A549 (cell line): ENCODE measurements around the gene KAT2B. TPM values are rescaled to one million over a fixed set of nuclear protein-coding genes. Genes with fewer than 3 reads are reported as not detected.

ENCODE experiments used
- ATAC-seq, 2 experiments: fragments of 200-7000 bp in 1 of 2; fragments of >200 bp in 1 of 2; cut with Nextera tagmentation in 1 of 2; cut with Tn5 transposase in 1 of 2; 3 replicates each; pipeline versions ENCODE4 v1.8.0 to v1.9.1; 2018 to 2020; ENCODE audit warnings: mild to moderate bottlenecking in 1 of 2, moderate library complexity in 1 of 2
- CTCF ChIA-PET: fragments of 300-600 bp; sonication (Branson Sonifier 250); formaldehyde crosslinking; extraction: SDS; loops from one replicate; lab custom pipeline; 2021; ENCODE audit warnings: antibody characterized with exemption, inconsistent platforms; lab: Yijun Ruan, JAX
- POLR2A ChIA-PET: fragments of 350-600 bp; formaldehyde crosslinking; extraction: SDS; loops from one replicate; lab custom pipeline; 2021; ENCODE audit warnings: antibody characterized with exemption, inconsistent platforms; lab: Yijun Ruan, JAX
- DNase-seq, 2 experiments: peaks; one replicate each; pipeline versions ENCODE4 v3.0.0 to v3.0.0-alpha.2; 2011 to 2016; ENCODE audit warnings: low read depth in 1 of 2, low spot score in 1 of 2
- FAIRE-seq: peaks from 2 replicates; lab custom pipeline; 2011; peaks lifted over from hg19 to GRCh38; lab: Jason Lieb, UNC
- H3K27ac ChIP-seq, 2 experiments: fragments of >200 bp; sonication (Bioruptor Twin); formaldehyde crosslinking; 3 replicates each; pipeline ENCODE4 v1.5.1; 2016 to 2017
- H3K4me1 ChIP-seq: fragments of >200 bp; sonication (Bioruptor Twin); formaldehyde crosslinking; 3 replicates; pipeline ENCODE4 v1.6.1; 2016
- H3K4me2 ChIP-seq: fragments of >200 bp; sonication (Bioruptor Twin); formaldehyde crosslinking; 3 replicates; pipeline ENCODE4 v1.6.1; 2016
- H3K4me3 ChIP-seq: fragments of >200 bp; sonication (Bioruptor Twin); formaldehyde crosslinking; 3 replicates; pipeline ENCODE4 v1.5.1; 2016
- H3K9me3 ChIP-seq: fragments of >200 bp; sonication (Bioruptor Twin); formaldehyde crosslinking; 3 replicates; pipeline ENCODE4 v1.6.1; 2016
- CBX2 ChIP-seq: fragments of 200-600 bp; sonication (generic); IDR thresholded peaks from 2 replicates; pipeline ENCODE4 v1.6.1; 2016; ENCODE audit warnings: low read depth, mild to moderate bottlenecking, borderline replicate concordance
- CBX8 ChIP-seq: fragments of 200-600 bp; sonication (generic); IDR thresholded peaks from 2 replicates; pipeline ENCODE4 v1.6.1; 2016
- CEBPB ChIP-seq, 2 experiments: fragments of >200 bp in 1 of 2; sonication (Bioruptor Twin) in 1 of 2; formaldehyde crosslinking in 1 of 2; IDR thresholded peaks; 2 replicates each; pipeline ENCODE4 v1.6.1; 2012 to 2016
- CHD2 ChIP-seq: fragments of 150-350 bp; IDR thresholded peaks from 2 replicates; pipeline ENCODE4 v1.6.1; 2014; ENCODE audit warnings: low read length; ENCODE audit not compliant: partially characterized antibody
- E2F6 ChIP-seq: IDR thresholded peaks from 2 replicates; pipeline ENCODE4 v1.6.1; 2012; ENCODE audit warnings: low read depth, borderline replicate concordance
- EP300 ChIP-seq, 2 experiments: fragments of >200 bp; sonication (Bioruptor Twin); formaldehyde crosslinking; IDR thresholded peaks; 2 replicates in 1 of 2; 3 replicates in 1 of 2; pipeline ENCODE4 v1.6.1; 2016 to 2017
- ESRRA ChIP-seq: fragments of 150-350 bp; IDR thresholded peaks from 2 replicates; pipeline ENCODE4 v1.6.1; 2014; ENCODE audit warnings: mild to moderate bottlenecking, low read length, borderline replicate concordance
- FOSL2 ChIP-seq, 2 experiments: fragments of 450-650 bp in 1 of 2; fragments of >200 bp in 1 of 2; sonication (Bioruptor Twin) in 1 of 2; formaldehyde crosslinking; IDR thresholded peaks; 2 replicates each; pipeline versions ENCODE4 v1.5.0 to v1.6.1; 2016 to 2020; ENCODE audit warnings: mild to moderate bottlenecking in 1 of 2, moderate library complexity in 1 of 2
- FOXS1 ChIP-seq: fragments of 250-450 bp; sonication (Bioruptor Pico); IDR thresholded peaks from 2 replicates; pipeline ENCODE4 v1.5.0; 2020; ENCODE audit warnings: mild to moderate bottlenecking, moderate library complexity
- GATA3 ChIP-seq: IDR thresholded peaks from 2 replicates; pipeline ENCODE4 v1.6.1; 2012; ENCODE audit warnings: borderline replicate concordance
- HES2 ChIP-seq: fragments of >200 bp; sonication (Bioruptor Twin); formaldehyde crosslinking; IDR thresholded peaks from 2 replicates; pipeline ENCODE4 v1.6.1; 2016
- HOXA7 ChIP-seq: fragments of 250-450 bp; sonication (Bioruptor Pico); IDR thresholded peaks from 2 replicates; pipeline ENCODE4 v1.5.0; 2020; ENCODE audit warnings: mild to moderate bottlenecking, moderate library complexity
- HOXB13 ChIP-seq: fragments of 250-450 bp; sonication (Bioruptor Pico); IDR thresholded peaks from 2 replicates; pipeline ENCODE4 v1.5.0; 2020; ENCODE audit warnings: low read depth, mild to moderate bottlenecking, moderate library complexity
- HOXB5 ChIP-seq: fragments of 250-450 bp; sonication (Bioruptor Pico); IDR thresholded peaks from 2 replicates; pipeline ENCODE4 v1.5.0; 2020; ENCODE audit warnings: mild to moderate bottlenecking, moderate library complexity
- JUN ChIP-seq, 2 experiments: fragments of >200 bp; sonication (Bioruptor Twin); formaldehyde crosslinking; IDR thresholded peaks; 2 replicates in 1 of 2; 3 replicates in 1 of 2; pipeline ENCODE4 v1.6.1; 2016 to 2017
- MAFK ChIP-seq: fragments of 450-650 bp; IDR thresholded peaks from 2 replicates; pipeline ENCODE4 v1.6.1; 2014; ENCODE audit not compliant: partially characterized antibody
- MAZ ChIP-seq: fragments of 150-350 bp; IDR thresholded peaks from 2 replicates; pipeline ENCODE4 v1.6.1; 2014; ENCODE audit warnings: antibody characterized with exemption, low read depth, low read length, borderline replicate concordance
- NFE2L2 ChIP-seq: fragments of 150-350 bp; conservative IDR thresholded peaks from 2 replicates; pipeline ENCODE4 v1.6.1; 2014; ENCODE audit warnings: low read length
- NR3C1 ChIP-seq: fragments of >200 bp; sonication (Bioruptor Twin); formaldehyde crosslinking; IDR thresholded peaks from 3 replicates; pipeline ENCODE4 v1.6.1; 2017
- PHF8 ChIP-seq: fragments of 200-600 bp; sonication (generic); IDR thresholded peaks from 2 replicates; pipeline ENCODE4 v1.6.1; 2016; ENCODE audit warnings: low read depth, mild to moderate bottlenecking, antibody characterized with exemption, moderate library complexity, borderline replicate concordance
- USF2 ChIP-seq: fragments of 450-650 bp; IDR thresholded peaks from 2 replicates; pipeline ENCODE4 v1.6.1; 2014; ENCODE audit warnings: antibody characterized with exemption
- ZNF302 ChIP-seq: fragments of 250-450 bp; sonication (Bioruptor Pico); IDR thresholded peaks from 2 replicates; pipeline ENCODE4 v1.9.0; 2021; ENCODE audit warnings: inconsistent platforms, mild to moderate bottlenecking, moderate library complexity
- WGBS: methylation state at CpG from one replicate; pipeline ENCODE4 v1.1.6; 2017; ENCODE audit errors: missing lambda C conversion rate; 5-methylcytosine and 5-hydroxymethylcytosine counted together
- polyA plus RNA-seq, 4 experiments: library from polyadenylated mRNA; depleted of rRNA in 3 of 4; stranded (reverse); fragments of >200 nt; fragmentation: RNase III in 1 of 4; extraction: RNeasy Plus Mini Kit Qiagen cat#74134 plus additional on column Dnase treatment in 1 of 4; gene quantifications; 2 replicates in 3 of 4; 3 replicates in 1 of 4; pipeline ENCODE4 v1.2.3, GENCODE V29; 2011 to 2017
- TF ChIP-seq, protein P1 (sequence below): IDR thresholded peaks from 2 replicates; pipeline ENCODE4 v1.6.1; 2012
- TF ChIP-seq, protein P2 (sequence below): IDR thresholded peaks from 2 replicates; pipeline ENCODE4 v1.6.1; 2012
- TF ChIP-seq, protein P3 (sequence below): fragments of 200-600 bp; sonication (generic); IDR thresholded peaks from 2 replicates; pipeline ENCODE4 v1.6.1; 2016; ENCODE audit warnings: antibody characterized with exemption, mild to moderate bottlenecking, moderate library complexity

The KAT2B gene
- polyA plus RNA-seq, 2 of the 4 experiments (the other 2 are of a cell fraction), result 7.2 to 11.9 TPM

DNA sequence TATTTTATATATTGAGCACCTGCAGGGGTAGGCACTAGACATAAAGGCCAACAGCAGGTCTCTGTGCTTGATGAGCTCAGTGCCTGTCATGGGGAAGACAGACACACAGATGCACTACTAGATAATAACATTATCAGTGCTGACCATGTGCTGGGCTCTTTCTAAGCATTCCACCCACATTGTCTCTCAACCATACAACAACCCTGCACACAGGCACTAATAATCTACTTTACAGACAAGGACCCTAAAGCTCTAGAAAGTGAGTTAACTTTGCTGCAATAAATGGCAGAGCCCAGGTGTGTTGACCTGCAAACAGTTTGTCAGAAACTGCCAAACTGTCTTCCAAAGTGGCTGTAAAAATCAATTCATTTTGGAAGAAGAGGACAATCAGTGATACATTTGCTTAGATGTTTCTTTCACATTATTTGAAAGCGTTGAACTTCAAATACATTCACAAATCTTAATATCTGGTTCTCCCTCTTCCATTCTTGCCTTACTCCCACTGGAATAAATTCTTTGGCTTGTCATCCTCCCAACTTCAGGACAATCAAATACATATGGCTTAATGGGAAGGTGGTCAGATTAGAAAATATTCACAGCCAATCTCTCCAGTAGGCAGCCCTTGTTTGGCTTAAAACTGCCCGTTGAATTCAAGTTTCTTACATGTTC lies 17.2 kb upstream of the KAT2B start:
- no peaks in the 10 kb centered on the region for H3K4me1 ChIP-seq
- CTCF ChIA-PET, result no interaction called here

DNA sequence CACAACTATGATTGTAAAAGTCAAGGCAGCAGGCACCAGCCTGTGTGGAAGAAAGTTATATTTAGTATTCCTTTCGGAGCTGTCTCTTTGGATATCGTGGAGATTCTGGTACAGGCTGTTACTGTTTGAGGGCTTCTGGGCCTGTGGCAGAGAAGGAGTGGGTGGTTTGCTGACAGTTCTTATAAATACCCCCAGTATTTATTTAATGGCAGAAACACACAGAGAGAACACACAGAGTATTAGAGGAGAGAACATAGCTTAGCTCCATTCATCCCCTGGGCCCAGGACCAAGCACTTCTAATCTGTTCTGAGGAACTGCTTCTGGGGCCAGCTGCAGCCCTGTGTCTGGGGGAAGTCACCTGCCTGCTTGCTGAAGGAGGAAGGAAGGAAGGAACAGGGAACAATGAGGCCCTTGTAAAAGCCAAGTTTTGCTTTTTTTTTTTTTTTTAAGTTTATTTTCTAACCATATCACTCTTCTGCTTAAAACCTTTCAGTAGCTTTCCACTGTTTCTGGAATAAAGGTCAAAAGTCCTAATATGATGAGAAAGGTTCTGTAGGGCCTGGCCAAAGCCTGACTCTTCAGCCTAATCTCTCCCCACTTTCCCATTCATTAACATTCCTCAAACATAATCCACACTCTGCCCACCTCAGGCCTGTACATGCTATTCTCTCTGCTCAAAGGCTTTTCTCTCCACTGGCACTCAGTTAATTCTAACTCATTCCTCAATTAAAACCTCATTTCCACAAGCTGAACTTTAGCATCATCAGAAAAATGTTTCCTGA lies 16.4 kb upstream of the KAT2B start:
- ChIA-PET POLR2A (no interaction called here), CTCF (no interaction called here)
- TF ChIP-seq, protein P1, sequence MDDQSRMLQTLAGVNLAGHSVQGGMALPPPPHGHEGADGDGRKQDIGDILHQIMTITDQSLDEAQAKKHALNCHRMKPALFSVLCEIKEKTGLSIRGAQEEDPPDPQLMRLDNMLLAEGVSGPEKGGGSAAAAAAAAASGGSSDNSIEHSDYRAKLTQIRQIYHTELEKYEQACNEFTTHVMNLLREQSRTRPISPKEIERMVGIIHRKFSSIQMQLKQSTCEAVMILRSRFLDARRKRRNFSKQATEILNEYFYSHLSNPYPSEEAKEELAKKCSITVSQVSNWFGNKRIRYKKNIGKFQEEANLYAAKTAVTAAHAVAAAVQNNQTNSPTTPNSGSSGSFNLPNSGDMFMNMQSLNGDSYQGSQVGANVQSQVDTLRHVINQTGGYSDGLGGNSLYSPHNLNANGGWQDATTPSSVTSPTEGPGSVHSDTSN, result no peak
- Histone ChIP-seq H3K4me1 (no peaks in the 10 kb centered on the region), H3K9me3 (no peaks in the 10 kb centered on the region), H3K4me2 (no peak overlapping the region), H3K4me3 (no peak overlapping the region), H3K27ac (no peak overlapping the region)
- no peak for FAIRE-seq
- 64% methylated on average over 2 of the region's 2 CpGs for WGBS
- ATAC-seq, result no peak; a peak in 1 of 6 replicates
- DNase-seq, result no peak

More for the DNA sequence above, 17.2 kb upstream of the KAT2B start:
- no peak overlapping the region for H3K27ac ChIP-seq
- no peaks in the 10 kb centered on the region for H3K9me3 ChIP-seq
- DNase-seq (no peak), ATAC-seq (no peak), FAIRE-seq (no peak)
- H3K4me3 ChIP-seq, result no peak overlapping the region
- no peak overlapping the region for H3K4me2 ChIP-seq
- WGBS, result 69% methylated on average over 2 of the region's 2 CpGs
- TF ChIP-seq FOSL2 (IDR thresholded peaks at IDR 0.05), result no peak
- no peak for TF ChIP-seq FOSL2 (CRISPR knock-in tag; IDR thresholded peaks at IDR 0.05)
- no peak for TF ChIP-seq EP300 (IDR thresholded peaks at IDR 0.05)
- no peak for TF ChIP-seq JUN (IDR thresholded peaks at IDR 0.05)
- no peak for TF ChIP-seq NR3C1
- no peak for TF ChIP-seq ZNF302 (CRISPR knock-in tag)
- no peak for TF ChIP-seq HOXB13 (CRISPR knock-in tag)
- no peak for TF ChIP-seq HOXA7
- TF ChIP-seq NFE2L2, result no peak
- no peak for TF ChIP-seq HES2
- no peak for TF ChIP-seq MAFK
- TF ChIP-seq CHD2, result no peak
- TF ChIP-seq, protein P2, sequence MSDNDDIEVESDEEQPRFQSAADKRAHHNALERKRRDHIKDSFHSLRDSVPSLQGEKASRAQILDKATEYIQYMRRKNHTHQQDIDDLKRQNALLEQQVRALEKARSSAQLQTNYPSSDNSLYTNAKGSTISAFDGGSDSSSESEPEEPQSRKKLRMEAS, result no peak
- no peak for TF ChIP-seq HOXB5 (CRISPR knock-in tag)
- no peak for TF ChIP-seq GATA3
- POLR2A ChIA-PET, result no interaction called here

- no peak for FAIRE-seq
- ChIA-PET CTCF (interaction anchor here (1.2 to 1.4 kb wide), 3 partner anchors 9 to 13 kb away, joined by 3 to 5 read pairs (median 4); partner anchors contain the start of gene KAT2B), POLR2A (no interaction called here)
- WGBS, result 89% methylated on average over 4 of the region's 4 CpGs
- no peak overlapping the region for H3K4me2 ChIP-seq
- no peaks in the 10 kb centered on the region for H3K4me1 ChIP-seq
- no peaks in the 10 kb centered on the region for H3K9me3 ChIP-seq
- no peak for DNase-seq
- no peak overlapping the region for H3K4me3 ChIP-seq
- ATAC-seq, result no peak
- H3K27ac ChIP-seq, result no peak overlapping the region
- TF ChIP-seq CBX2 (no peak), MAZ (no peak), USF2 (no peak), PHF8 (no peak), CEBPB (IDR thresholded peaks at IDR 0.05) (no peak), FOXS1 (CRISPR knock-in tag) (no peak), E2F6 (no peak), ESRRA (no peak), CBX8 (no peak)
- TF ChIP-seq, protein P1, result no peak
- TF ChIP-seq, protein P3, sequence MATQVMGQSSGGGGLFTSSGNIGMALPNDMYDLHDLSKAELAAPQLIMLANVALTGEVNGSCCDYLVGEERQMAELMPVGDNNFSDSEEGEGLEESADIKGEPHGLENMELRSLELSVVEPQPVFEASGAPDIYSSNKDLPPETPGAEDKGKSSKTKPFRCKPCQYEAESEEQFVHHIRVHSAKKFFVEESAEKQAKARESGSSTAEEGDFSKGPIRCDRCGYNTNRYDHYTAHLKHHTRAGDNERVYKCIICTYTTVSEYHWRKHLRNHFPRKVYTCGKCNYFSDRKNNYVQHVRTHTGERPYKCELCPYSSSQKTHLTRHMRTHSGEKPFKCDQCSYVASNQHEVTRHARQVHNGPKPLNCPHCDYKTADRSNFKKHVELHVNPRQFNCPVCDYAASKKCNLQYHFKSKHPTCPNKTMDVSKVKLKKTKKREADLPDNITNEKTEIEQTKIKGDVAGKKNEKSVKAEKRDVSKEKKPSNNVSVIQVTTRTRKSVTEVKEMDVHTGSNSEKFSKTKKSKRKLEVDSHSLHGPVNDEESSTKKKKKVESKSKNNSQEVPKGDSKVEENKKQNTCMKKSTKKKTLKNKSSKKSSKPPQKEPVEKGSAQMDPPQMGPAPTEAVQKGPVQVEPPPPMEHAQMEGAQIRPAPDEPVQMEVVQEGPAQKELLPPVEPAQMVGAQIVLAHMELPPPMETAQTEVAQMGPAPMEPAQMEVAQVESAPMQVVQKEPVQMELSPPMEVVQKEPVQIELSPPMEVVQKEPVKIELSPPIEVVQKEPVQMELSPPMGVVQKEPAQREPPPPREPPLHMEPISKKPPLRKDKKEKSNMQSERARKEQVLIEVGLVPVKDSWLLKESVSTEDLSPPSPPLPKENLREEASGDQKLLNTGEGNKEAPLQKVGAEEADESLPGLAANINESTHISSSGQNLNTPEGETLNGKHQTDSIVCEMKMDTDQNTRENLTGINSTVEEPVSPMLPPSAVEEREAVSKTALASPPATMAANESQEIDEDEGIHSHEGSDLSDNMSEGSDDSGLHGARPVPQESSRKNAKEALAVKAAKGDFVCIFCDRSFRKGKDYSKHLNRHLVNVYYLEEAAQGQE, result no peak
- TF ChIP-seq, protein P2, result no peak
Measured at GRCh38 chr3:20027136-20027535, 13.1 kb upstream of the KAT2B start.
